ENCODE data around the gene GPR137B.

GRCh38 chr1:236242568-236242967, 100.2 kb downstream of the GPR137B start:
- no peak for TF ChIP-seq SMC3 (IDR thresholded peaks at IDR 0.05; ENCODE audit: low read length)
- no peak for TF ChIP-seq KLF6 (CRISPR knock-in tag; IDR thresholded peaks at IDR 0.05)
- TF ChIP-seq SALL2 (CRISPR knock-in tag; IDR thresholded peaks at IDR 0.05) = no peak
- no peak for TF ChIP-seq CCDC6 (CRISPR knock-in tag; IDR thresholded peaks at IDR 0.05)
- TF ChIP-seq, protein P1, sequence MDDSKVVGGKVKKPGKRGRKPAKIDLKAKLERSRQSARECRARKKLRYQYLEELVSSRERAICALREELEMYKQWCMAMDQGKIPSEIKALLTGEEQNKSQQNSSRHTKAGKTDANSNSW (CRISPR knock-in tag; IDR thresholded peaks at IDR 0.05; ENCODE audit: borderline replicate concordance) = no peak
- TF ChIP-seq ETV6 (CRISPR knock-in tag; conservative IDR thresholded peaks at IDR 0.05) = no peak
- TF ChIP-seq, protein P2, sequence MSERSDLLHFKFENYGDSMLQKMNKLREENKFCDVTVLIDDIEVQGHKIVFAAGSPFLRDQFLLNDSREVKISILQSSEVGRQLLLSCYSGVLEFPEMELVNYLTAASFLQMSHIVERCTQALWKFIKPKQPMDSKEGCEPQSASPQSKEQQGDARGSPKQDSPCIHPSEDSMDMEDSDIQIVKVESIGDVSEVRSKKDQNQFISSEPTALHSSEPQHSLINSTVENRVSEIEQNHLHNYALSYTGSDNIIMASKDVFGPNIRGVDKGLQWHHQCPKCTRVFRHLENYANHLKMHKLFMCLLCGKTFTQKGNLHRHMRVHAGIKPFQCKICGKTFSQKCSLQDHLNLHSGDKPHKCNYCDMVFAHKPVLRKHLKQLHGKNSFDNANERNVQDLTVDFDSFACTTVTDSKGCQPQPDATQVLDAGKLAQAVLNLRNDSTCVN (CRISPR knock-in tag; IDR thresholded peaks at IDR 0.05; ENCODE audit: borderline replicate concordance) = no peak
- no peak for TF ChIP-seq THYN1 (CRISPR knock-in tag; IDR thresholded peaks at IDR 0.05; ENCODE audit: borderline replicate concordance, low read depth)
- no peak for TF ChIP-seq ZBTB49 (CRISPR knock-in tag; IDR thresholded peaks at IDR 0.05; ENCODE audit: borderline replicate concordance)
- no peak for TF ChIP-seq RELA (CRISPR knock-in tag; IDR thresholded peaks at IDR 0.05)

Measured in HepG2 (cell line).